GM18519 (cell line): ENCODE data around the gene PTX3.

ENCODE experiments used
- ATAC-seq: cut with Tn5 transposase; IDR thresholded peaks from one replicate; pipeline ENCODE4 v1.9.1; 2021; ENCODE audit warnings: mild to moderate bottlenecking, moderate library complexity; ENCODE audit not compliant: unreplicated experiment, low FRiP score

PTX3 gene

DNA sequence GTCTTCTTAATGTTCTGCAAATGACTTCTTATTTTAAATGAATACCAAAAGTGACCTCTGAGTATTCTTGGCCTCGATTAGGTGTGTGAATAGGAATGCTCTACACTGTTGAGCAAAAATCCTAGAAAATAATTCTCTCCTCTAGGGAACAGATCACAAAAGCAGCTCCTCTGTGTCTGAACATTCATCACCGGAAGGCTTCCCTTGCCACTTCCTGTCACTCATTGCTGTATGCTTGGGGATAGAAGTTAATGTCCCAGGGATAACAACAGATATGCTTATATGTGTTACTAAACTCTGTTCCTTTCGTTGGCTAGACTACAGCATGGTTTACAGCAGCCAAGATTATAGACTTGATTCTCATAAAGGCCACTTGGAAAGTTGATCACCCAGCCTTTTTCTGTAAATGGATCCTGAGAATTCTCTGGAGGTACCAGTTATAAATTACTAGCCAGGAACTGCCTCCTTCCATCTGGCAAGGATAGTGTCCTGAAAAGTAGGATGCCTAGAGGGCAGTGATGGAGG is 16.0 kb upstream of the PTX3 start:
- no peak for ATAC-seq

- ATAC-seq: no peak
Measured at GRCh38 chr3:157423337-157423736, 13.3 kb upstream of the PTX3 start.

GRCh38 chr3:157427901-157428300 is 8.7 kb upstream of the PTX3 start:
- ATAC-seq: no peak

DNA sequence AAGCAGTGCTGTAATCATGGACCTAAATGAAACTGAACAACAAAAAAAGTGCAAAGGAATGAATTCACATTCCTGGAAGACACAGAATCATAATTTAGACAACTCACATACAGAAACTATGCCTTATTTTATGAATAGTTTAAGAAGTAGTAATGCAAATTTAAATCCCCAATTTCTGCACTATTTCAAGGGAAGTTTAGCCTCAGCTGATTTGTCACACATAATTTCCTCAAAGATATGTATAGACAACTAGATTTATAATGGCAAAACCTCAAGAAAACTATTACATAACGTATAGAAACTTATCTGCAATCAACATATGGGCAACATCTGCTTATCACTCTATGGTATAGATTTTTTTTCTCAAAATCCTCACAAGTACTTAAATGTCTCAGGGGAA is 7.8 kb upstream of the PTX3 start:
- no peak for ATAC-seq

DNA sequence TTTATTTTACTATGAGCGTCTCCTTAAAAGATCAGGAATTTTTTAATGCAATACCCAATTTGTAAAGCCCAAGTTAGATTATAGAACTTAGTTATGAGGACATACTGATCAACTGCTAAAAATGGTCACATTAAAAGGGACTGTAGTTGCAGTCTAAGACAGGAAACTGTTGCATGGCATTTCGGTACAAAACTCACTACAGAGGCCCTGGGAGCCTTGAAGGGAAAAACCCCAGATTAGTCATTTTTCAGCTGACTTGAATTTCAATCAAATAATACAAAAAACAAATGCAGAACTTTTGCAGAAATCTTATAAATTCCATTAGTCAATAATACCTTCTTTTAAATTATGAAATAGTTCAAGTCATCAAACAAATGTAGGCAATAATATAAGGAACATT is 6.9 kb upstream of the PTX3 start:
- no peak for ATAC-seq

DNA sequence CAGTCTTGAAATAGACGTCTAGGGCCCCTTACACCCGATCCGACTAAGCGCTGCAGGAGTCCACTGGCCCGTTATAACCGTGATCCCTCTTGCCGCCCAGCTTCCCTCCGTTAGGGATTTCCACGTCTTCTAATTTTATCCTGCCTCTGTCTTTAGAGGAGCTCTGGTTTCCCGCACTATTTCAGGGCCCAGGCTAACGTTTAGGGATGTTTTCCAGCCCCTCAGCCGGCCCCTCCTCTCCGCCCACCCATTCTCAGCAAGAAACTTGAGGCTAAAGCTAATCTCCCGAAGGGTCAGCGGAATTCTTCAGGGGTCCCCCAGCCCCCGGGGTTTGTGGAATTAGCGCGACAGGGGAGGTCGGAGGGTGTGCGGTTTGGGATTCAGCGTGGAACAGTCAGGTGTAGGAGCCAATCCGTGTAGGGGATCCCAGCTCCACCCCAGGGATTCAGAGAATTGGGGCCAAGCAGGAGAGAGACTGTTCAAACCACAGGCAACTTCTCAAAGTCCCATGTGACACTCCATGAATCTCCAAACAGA is 1.6 kb downstream of the PTX3 start:
- ATAC-seq: no peak

- no peak for ATAC-seq
Measured at GRCh38 chr3:157441102-157441624, 4.5 kb downstream of the PTX3 start.

- no peak for ATAC-seq
Measured at GRCh38 chr3:157442729-157443128, 6.1 kb downstream of the PTX3 start.

DNA sequence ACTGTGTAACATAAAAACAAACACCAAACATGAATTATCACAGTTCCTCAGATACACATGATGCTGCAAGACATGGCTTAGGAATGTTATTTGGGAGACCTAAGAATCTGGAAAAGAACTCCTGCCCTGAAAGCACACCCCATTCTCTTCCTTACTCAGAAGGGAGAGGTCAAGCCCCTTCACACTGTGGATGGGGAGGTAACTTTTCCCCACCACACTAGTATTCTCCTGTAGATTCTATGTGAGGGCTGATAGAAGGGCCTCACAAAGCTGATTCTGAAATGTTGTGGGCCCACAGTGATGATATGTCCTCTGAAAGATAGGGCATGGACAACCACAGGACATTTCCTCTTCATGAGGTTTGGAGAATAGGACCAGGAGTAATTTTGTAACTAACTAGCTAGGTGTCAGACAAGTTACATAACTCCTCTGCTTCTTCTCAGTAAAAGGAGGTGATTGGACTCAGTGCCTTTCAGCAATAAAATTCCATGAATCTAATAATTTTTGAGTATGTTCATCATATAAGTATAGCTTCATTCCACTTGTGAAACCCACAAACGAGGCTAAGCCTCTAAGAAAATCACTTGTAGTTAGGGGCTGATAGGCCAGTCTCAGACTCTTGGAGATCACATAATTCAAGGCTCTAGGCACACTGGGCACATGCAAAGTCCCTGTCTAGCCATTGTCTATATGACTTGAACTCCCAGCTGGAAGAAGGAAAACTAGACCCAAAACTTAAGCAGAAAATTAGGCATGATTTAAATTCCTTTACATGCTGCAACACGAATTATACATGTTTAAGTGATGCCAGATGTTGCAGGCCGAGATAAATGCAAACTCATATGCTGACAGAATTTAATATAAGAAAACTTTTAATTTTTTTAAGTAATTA is 7.5 kb downstream of the PTX3 start:
- no peak for ATAC-seq

DNA sequence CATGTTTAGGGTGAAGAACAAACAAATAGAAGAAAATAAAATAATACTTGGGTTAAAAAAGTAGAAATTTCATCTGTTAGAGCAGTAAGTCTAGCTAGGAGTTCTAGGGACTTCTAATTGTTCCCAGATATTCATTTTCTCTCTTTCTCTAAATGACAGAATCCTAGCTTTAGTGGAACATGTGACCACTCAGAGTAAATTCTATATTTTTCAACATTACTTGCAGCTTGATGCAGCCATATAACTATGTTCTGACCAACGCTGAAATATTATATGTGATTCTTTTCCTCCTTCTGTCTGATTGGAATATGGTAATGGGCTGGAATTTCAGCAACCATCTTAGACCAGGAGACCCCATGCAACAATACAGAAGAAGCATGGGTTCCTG is 8.1 kb downstream of the PTX3 start:
- ATAC-seq: no peak

GRCh38 chr3:157445857-157446256 is 9.2 kb downstream of the PTX3 start:
- ATAC-seq: no peak

GRCh38 chr3:157447026-157447694 is 10.5 kb downstream of the PTX3 start:
- ATAC-seq: no peak

- ATAC-seq: no peak
Measured at GRCh38 chr3:157452097-157452496, 15.4 kb downstream of the PTX3 start.

GRCh38 chr3:157453824-157454223 is 17.2 kb downstream of the PTX3 start:
- ATAC-seq: no peak

GRCh38 chr3:157459706-157460105 is 23.1 kb downstream of the PTX3 start:
- ATAC-seq: no peak

- no peak for ATAC-seq
Measured at GRCh38 chr3:157460253-157460652, 23.6 kb downstream of the PTX3 start.

- no peak for ATAC-seq
Measured at GRCh38 chr3:157463816-157464215, 27.2 kb downstream of the PTX3 start.

DNA sequence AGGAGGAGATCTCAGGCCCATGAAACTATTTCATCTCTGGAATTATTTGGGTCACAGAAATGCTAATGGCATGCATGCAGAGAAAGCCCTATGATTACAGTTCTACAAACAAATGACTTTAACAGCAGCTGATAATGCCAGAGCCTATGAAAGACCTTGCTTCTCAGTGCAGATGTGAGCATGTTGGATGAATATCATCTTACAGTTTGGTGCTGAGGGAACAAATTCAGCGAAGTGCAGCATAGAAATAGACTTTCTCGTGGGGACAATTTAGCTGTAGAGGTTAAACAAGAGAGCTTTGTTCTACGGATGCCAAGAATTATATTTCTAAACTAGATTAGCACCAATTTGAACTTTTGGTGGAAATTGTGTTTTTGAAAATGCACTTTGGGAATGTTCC is 27.7 kb downstream of the PTX3 start:
- no peak for ATAC-seq

DNA sequence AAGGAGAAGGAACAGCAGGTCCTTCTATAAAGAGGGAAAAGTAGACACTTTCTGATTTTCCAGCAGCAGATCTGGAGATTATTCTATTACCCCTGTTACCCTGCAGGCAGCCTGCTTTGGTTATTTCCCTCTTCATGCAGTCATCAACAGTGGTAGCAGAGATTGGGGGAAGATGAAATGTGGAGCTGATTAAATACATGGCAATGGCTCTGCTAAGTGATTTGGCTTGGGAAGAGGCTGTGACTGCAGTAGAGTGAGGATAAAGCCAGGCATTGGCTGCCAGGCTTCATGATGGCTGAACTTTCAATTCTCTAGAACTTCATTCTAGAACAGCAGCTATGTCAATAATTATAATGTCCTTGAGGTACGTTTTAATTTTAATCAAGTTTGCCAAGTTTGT is 29.1 kb downstream of the PTX3 start:
- no peak for ATAC-seq

- ATAC-seq: no peak
Measured at GRCh38 chr3:157467200-157467599, 30.6 kb downstream of the PTX3 start.

- no peak for ATAC-seq
Measured at GRCh38 chr3:157469561-157470294, 33.1 kb downstream of the PTX3 start.
